ENCODE data around the gene CDH5. TPM values are rescaled to one million over a fixed set of nuclear protein-coding genes. Genes with fewer than 3 reads are reported as not detected.
"Not testable (repeated sequence)": the region's sequence is repeated elsewhere in the genome, so short reads cannot be mapped to it uniquely, and the experiment has no call there.

The CDH5 gene
- total RNA-seq, 2 donors from 2014 or later = 0.18 TPM; not detected in 1

DNA sequence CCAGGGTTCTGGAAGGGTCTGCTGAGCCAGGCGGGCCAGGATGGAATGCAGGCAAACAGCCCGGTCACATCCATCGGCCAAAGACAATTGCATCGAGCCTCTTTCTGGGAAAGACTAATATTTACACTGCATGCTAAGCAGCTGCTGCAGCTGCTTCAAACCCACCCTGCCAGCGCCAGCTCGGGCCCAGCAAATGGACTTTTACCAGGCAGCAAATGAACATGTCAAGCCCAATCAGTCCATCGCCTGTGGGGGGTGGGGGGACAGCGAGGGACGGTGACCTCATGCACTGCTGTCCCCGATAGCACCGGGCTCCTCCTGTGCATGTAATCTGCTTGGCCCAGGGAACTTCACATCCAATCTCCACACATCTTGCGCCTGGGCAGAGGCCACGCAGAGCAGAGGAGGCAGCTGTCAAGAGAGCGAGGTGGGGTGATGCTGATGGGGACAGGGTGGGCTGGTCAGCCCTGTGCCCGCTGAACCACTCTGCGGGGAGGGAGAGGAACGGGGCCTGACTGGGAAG lies 39.4 kb upstream of the CDH5 start:
- Histone ChIP-seq H3K36me3 (ENCODE audit: control insufficient read depth, insufficient read depth, low read length) (no peaks in the 10 kb centered on the region), H3K27me3 (ENCODE audit: control insufficient read depth, insufficient read depth, low read length, poor library complexity, severe bottlenecking) (no peaks in the 10 kb centered on the region), H3K4me3 (ENCODE audit: low read length) (no peak overlapping the region), H3K4me1 (ENCODE audit: control insufficient read depth, insufficient read depth, low read length) (peaks cover 16% of the 10 kb centered on the region), H3K9me3 (ENCODE audit: control insufficient read depth, low read length) (no peaks in the 10 kb centered on the region), H3K27ac (ENCODE audit: low read depth, low read length) (peak overlapping the region; percentile 29), H3K9ac (ENCODE audit: extremely low read depth, low read length, poor library complexity, severe bottlenecking) (no peak overlapping the region)
- peaks cover 3% of the 10 kb centered on the region for H3K9me3 Mint-ChIP-seq
- TF ChIP-seq, protein P1, sequence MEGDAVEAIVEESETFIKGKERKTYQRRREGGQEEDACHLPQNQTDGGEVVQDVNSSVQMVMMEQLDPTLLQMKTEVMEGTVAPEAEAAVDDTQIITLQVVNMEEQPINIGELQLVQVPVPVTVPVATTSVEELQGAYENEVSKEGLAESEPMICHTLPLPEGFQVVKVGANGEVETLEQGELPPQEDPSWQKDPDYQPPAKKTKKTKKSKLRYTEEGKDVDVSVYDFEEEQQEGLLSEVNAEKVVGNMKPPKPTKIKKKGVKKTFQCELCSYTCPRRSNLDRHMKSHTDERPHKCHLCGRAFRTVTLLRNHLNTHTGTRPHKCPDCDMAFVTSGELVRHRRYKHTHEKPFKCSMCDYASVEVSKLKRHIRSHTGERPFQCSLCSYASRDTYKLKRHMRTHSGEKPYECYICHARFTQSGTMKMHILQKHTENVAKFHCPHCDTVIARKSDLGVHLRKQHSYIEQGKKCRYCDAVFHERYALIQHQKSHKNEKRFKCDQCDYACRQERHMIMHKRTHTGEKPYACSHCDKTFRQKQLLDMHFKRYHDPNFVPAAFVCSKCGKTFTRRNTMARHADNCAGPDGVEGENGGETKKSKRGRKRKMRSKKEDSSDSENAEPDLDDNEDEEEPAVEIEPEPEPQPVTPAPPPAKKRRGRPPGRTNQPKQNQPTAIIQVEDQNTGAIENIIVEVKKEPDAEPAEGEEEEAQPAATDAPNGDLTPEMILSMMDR (conservative IDR thresholded peaks at IDR 0.05) = no peak
- H3K36me3 Mint-ChIP-seq (ENCODE audit: low read depth) = no peaks in the 10 kb centered on the region
- H3K27ac Mint-ChIP-seq = peak overlapping the region; percentile 92
- H3K27me3 Mint-ChIP-seq (ENCODE audit: insufficient read depth) = peaks cover 9% of the 10 kb centered on the region
- H3K4me3 Mint-ChIP-seq = peak overlapping the region; percentile 8
- H3K4me1 Mint-ChIP-seq = peaks cover 24% of the 10 kb centered on the region
- WGBS, 2 experiments (ENCODE audit: insufficient coverage in 1 of 2, insufficient read length in 1 of 2) = 71 to 78% methylated on average over 8 to 17 of the region's 17 CpGs
- DNase-seq = peak; percentile 67

DNA sequence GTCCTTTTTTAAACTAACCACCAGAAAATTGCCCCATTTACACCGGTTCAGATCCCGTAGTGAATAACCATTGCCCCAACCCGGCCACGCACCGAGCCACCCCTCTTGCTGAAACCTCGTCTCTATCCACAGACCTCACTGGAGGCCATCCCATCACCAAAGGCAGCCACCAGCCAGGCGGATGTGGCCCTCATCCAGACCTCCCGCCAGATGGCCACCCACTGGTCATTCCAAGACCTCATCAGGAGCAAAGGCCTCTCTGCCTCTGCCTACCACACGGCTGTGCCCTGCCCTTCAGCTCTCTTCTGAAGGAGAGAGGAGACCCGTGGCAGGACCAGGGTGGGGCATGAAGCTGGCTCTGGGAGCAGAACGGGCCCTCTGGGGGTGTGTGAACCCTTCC lies 38.2 kb upstream of the CDH5 start:
- H3K9me3 Mint-ChIP-seq = peaks cover 3% of the 10 kb centered on the region
- TF ChIP-seq, protein P1 (conservative IDR thresholded peaks at IDR 0.05) = no peak
- DNase-seq = no peak
- peaks cover 24% of the 10 kb centered on the region for H3K4me1 Mint-ChIP-seq
- H3K4me3 Mint-ChIP-seq = no peak overlapping the region
- WGBS, 2 experiments (ENCODE audit: insufficient coverage in 1 of 2, insufficient read length in 1 of 2) = 90 to 92% methylated on average over 3 to 11 of the region's 11 CpGs
- H3K4me3 ChIP-seq (ENCODE audit: low read length) = no peak overlapping the region
- no peaks in the 10 kb centered on the region for H3K36me3 ChIP-seq (ENCODE audit: control insufficient read depth, insufficient read depth, low read length)
- H3K27ac ChIP-seq (ENCODE audit: low read depth, low read length) = no peak overlapping the region
- H3K36me3 Mint-ChIP-seq (ENCODE audit: low read depth) = no peaks in the 10 kb centered on the region
- H3K27me3 Mint-ChIP-seq (ENCODE audit: insufficient read depth) = peaks cover 15% of the 10 kb centered on the region
- H3K27ac Mint-ChIP-seq = no peak overlapping the region
- H3K9me3 ChIP-seq (ENCODE audit: control insufficient read depth, low read length) = no peaks in the 10 kb centered on the region
- H3K4me1 ChIP-seq (ENCODE audit: control insufficient read depth, insufficient read depth, low read length) = peaks cover 16% of the 10 kb centered on the region
- no peaks in the 10 kb centered on the region for H3K27me3 ChIP-seq (ENCODE audit: control insufficient read depth, insufficient read depth, low read length, poor library complexity, severe bottlenecking)
- no peak overlapping the region for H3K9ac ChIP-seq (ENCODE audit: extremely low read depth, low read length, poor library complexity, severe bottlenecking)

DNA sequence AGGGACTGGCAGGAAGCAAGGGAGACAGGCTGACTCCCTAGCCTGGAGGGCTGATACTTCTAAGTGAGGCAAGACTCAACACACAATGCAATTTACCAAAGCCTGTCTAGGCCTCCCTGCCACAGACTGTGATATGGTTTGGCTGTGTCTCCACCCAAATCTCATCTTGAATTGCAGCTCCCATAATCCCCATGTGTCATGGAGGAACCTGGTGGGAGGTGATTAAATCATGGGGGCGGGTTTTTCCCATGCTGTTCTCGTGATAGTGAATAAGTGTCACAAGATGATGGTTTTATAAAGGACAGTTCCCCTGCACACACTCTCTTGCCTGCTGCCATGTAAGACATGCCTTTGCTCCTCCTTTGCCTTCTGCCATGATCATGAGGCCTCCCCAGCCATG lies 35.0 kb upstream of the CDH5 start:
- not testable (repeated sequence) for H3K36me3 ChIP-seq (ENCODE audit: control insufficient read depth, insufficient read depth, low read length); H3K27me3 ChIP-seq (ENCODE audit: control insufficient read depth, insufficient read depth, low read length, poor library complexity, severe bottlenecking); H3K4me3 ChIP-seq (ENCODE audit: low read length); H3K9ac ChIP-seq (ENCODE audit: extremely low read depth, low read length, poor library complexity, severe bottlenecking); H3K9me3 Mint-ChIP-seq; H3K27ac ChIP-seq (ENCODE audit: low read depth, low read length); H3K9me3 ChIP-seq (ENCODE audit: control insufficient read depth, low read length); DNase-seq; H3K27ac Mint-ChIP-seq; H3K36me3 Mint-ChIP-seq (ENCODE audit: low read depth); H3K4me3 Mint-ChIP-seq
- peaks cover 25% of the 10 kb centered on the region for H3K27me3 Mint-ChIP-seq (ENCODE audit: insufficient read depth)
- H3K4me1 Mint-ChIP-seq = peaks cover 12% of the 10 kb centered on the region
- peaks cover 12% of the 10 kb centered on the region for H3K4me1 ChIP-seq (ENCODE audit: control insufficient read depth, insufficient read depth, low read length)
- WGBS, 2 experiments (ENCODE audit: insufficient coverage in 1 of 2, insufficient read length in 1 of 2) = 80% methylated on average over 2 of the region's 2 CpGs; no CpG with 5 or more reads in 1 of the 2 experiments
